PC-9 (cell line): Measurements from ENCODE around the gene PHLPP1. TPM values are rescaled to one million over a fixed set of nuclear protein-coding genes. Genes with fewer than 3 reads are reported as not detected.

Source experiments
- BruUV-seq: library from RNA; stranded (reverse); fragments of 400-500 nt; replicated peaks from 2 replicates; lab custom pipeline; 2021; lab: Mats Ljungman, UMichigan
- CTCF ChIA-PET: fragments of 300-600 bp; sonication (Branson Sonifier 250); formaldehyde crosslinking; loops from one replicate; lab custom pipeline; 2022; ENCODE audit warnings: antibody characterized with exemption; lab: Charles Lee
- POLR2A ChIA-PET: fragments of 300-600 bp; sonication (Branson Sonifier 250); formaldehyde crosslinking; loops from one replicate; lab custom pipeline; 2022; ENCODE audit warnings: antibody characterized with exemption; ENCODE audit not compliant: unreplicated experiment; lab: Charles Lee
- DNase-seq, 2 experiments: peaks; one replicate each; pipeline versions ENCODE4 v3.0.0 to v3.0.0-alpha.2; 2015 to 2022; ENCODE audit warnings: mixed read lengths in 1 of 2
- H2AFZ ChIP-seq: fragments of 200-600 bp; sonication (generic); 2 replicates; pipeline ENCODE4 v1.8.1; 2017; ENCODE audit warnings: antibody characterized with exemption
- H3F3A ChIP-seq: fragments of 200-600 bp; sonication (generic); 2 replicates; pipeline ENCODE4 v1.8.1; 2017; ENCODE audit warnings: antibody characterized with exemption, mild to moderate bottlenecking, low read depth; ENCODE audit not compliant: insufficient read depth
- H3K27ac ChIP-seq: fragments of 200-600 bp; sonication (generic); 2 replicates; pipeline ENCODE4 v1.6.1; 2016; ENCODE audit warnings: mixed run types
- H3K27me3 ChIP-seq: fragments of 200-600 bp; sonication (generic); 2 replicates; pipeline ENCODE4 v1.6.1; 2016; ENCODE audit warnings: low read depth, mixed run types; ENCODE audit not compliant: insufficient read depth
- H3K36me3 ChIP-seq: fragments of 200-600 bp; sonication (generic); 2 replicates; pipeline ENCODE4 v1.6.1; 2016; ENCODE audit warnings: low read depth, mixed run types
- H3K4me1 ChIP-seq: fragments of 200-600 bp; sonication (generic); replicated peaks from 2 replicates; pipeline ENCODE4 v1.6.1; 2016; ENCODE audit warnings: mixed run types; ENCODE audit not compliant: insufficient read depth
- H3K4me2 ChIP-seq: fragments of 200-600 bp; sonication (generic); 2 replicates; pipeline ENCODE4 v1.6.1; 2017; ENCODE audit warnings: mixed run types
- H3K4me3 ChIP-seq: fragments of 200-600 bp; sonication (generic); 2 replicates; pipeline ENCODE4 v1.6.1; 2016; ENCODE audit warnings: mixed run types
- H3K79me2 ChIP-seq: fragments of 200-600 bp; sonication (generic); 2 replicates; pipeline ENCODE4 v1.6.1; 2017; ENCODE audit warnings: low read depth, mixed run types
- H3K9me2 ChIP-seq: fragments of 200-600 bp; sonication (generic); 2 replicates; pipeline ENCODE4 v1.8.1; 2017; ENCODE audit warnings: mild to moderate bottlenecking; ENCODE audit not compliant: insufficient read depth
- H3K9me3 ChIP-seq: fragments of 200-600 bp; sonication (generic); 2 replicates; pipeline ENCODE4 v1.8.1; 2016; ENCODE audit warnings: low read depth; ENCODE audit not compliant: insufficient read depth
- H4K20me1 ChIP-seq: fragments of 200-600 bp; sonication (generic); 2 replicates; pipeline ENCODE4 v1.8.1; 2017; ENCODE audit not compliant: insufficient read depth
- CTCF ChIP-seq: fragments of 200-600 bp; sonication (generic); conservative IDR thresholded peaks from 2 replicates; pipeline ENCODE4 v1.6.1; 2017; ENCODE audit warnings: mixed run types, antibody characterized with exemption, mild to moderate bottlenecking, moderate library complexity
- EZH2 ChIP-seq: fragments of 200-600 bp; sonication (generic); IDR thresholded peaks from 2 replicates; pipeline ENCODE4 v1.8.0; 2017; ENCODE audit warnings: antibody characterized with exemption, low read depth
- intact Hi-C: fragments of 100-400 bp; cut with micrococcal nuclease; formaldehyde crosslinking; loops from one replicate; pipeline ENCODE4 v1.10.0; 2022; ENCODE audit not compliant: unreplicated experiment
- total RNA-seq: library from RNA; stranded (reverse); gene quantifications from 2 replicates; pipeline ENCODE4 v1.2.3, GENCODE V29; 2021

PHLPP1 gene
- total RNA-seq, 1 experiment from 2014 or later, result 21.1 TPM

DNA sequence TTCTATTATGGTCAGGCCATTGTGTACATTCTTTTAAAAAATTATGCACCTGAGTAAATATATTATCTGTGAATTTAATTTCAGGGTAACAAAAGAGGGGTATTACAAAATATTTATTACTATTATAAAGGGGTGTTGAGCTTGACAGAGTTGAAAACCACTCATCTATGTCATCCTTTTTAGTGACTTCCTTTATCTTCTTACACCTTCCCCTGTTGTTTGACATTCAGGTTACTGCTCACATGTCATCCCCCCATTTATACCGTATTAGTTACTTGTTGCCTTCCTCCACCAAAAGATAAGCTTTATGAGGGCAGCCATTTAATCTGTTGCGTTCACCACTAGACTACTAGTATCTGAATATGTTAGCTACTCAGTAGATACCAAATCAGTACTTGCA lies 313.0 kb downstream of the PHLPP1 start:
- H3K4me2 ChIP-seq, result no peak overlapping the region
- no peak overlapping the region for H2AFZ ChIP-seq
- H3K4me1 ChIP-seq, result no peaks in the 10 kb centered on the region
- H3K79me2 ChIP-seq, result no peaks in the 10 kb centered on the region
- no peaks in the 10 kb centered on the region for H3K36me3 ChIP-seq
- no peaks in the 10 kb centered on the region for H3K27me3 ChIP-seq
- ChIA-PET POLR2A (no interaction called here), CTCF (no interaction called here)
- no peaks in the 10 kb centered on the region for H3K9me3 ChIP-seq
- no peaks in the 10 kb centered on the region for H4K20me1 ChIP-seq
- intact Hi-C loops, result no loop called here
- no TSS peak for BruUV-seq
- no peaks in the 10 kb centered on the region; the same call in 1 of the 2 replicates for H3K9me2 ChIP-seq
- no peak for DNase-seq
- TF ChIP-seq CTCF (no peak), EZH2 (no peak)
- no peak overlapping the region for H3K27ac ChIP-seq
- H3F3A ChIP-seq, result no peaks in the 10 kb centered on the region
- H3K4me3 ChIP-seq, result no peak overlapping the region

Other genes with a start within 250 kb of the PHLPP1 start
- 12.0 and 18.1 TPM in 2 replicates for gene ZCCHC2, start 192.5 kb upstream of the PHLPP1 start, total RNA-seq